Gastrocnemius medialis (tissue), 4 donors: ENCODE data around the gene PAEP.
"Not testable (repeated sequence)": the region's sequence is repeated elsewhere in the genome, so short reads cannot be mapped to it uniquely, and the experiment has no call there.

ENCODE experiments used
- CTCF ChIP-seq, 5 experiments: fragments of 450-650 bp in 3 of 5; fragments of 200-600 bp in 2 of 5; sonication (generic) in 2 of 5; IDR thresholded peaks in 4 of 5; conservative IDR thresholded peaks in 1 of 5; 1 replicate in 4 of 5; 2 replicates in 1 of 5; pipeline ENCODE4 v1.5.1; 2016 to 2019; ENCODE audit warnings: antibody characterized with exemption in 5 of 5, mild to moderate bottlenecking in 3 of 5, moderate library complexity in 3 of 5
- POLR2A ChIP-seq, 2 donors: fragments of 450-650 bp; IDR thresholded peaks; one replicate each; pipeline ENCODE4 v1.6.1; 2017; ENCODE audit warnings: antibody characterized with exemption in 2 of 2, mild to moderate bottlenecking in 2 of 2, moderate library complexity in 2 of 2

GRCh38 chr9:135549478-135550343 lies 11.8 kb upstream of the PAEP start:
- TF ChIP-seq CTCF (IDR thresholded peaks at IDR 0.05 in 4 of 5, conservative IDR thresholded peaks at IDR 0.05 in 1 of 5); POLR2A (IDR thresholded peaks at IDR 0.05): not testable (repeated sequence)
